Upper lobe of right lung (tissue), 1 donor: ENCODE measurements around the gene EIF2A. TPM values are rescaled to one million over a fixed set of nuclear protein-coding genes. Genes with fewer than 3 reads are reported as not detected.

Source experiments
- ATAC-seq: fragments of 200-7000 bp; cut with Tn5 transposase; one replicate; pipeline ENCODE4 v1.9.1; 2020; ENCODE audit warnings: mild to moderate bottlenecking, moderate library complexity
- DNase-seq: peaks from one replicate; pipeline ENCODE4 v3.0.0-alpha.2; 2020
- H3K27ac ChIP-seq: fragments of 200-600 bp; one replicate; pipeline ENCODE4 v1.8.0; 2022
- H3K27me3 ChIP-seq: fragments of 200-600 bp; one replicate; pipeline ENCODE4 v1.8.0; 2022; ENCODE audit warnings: mild to moderate bottlenecking
- H3K36me3 ChIP-seq: fragments of 200-600 bp; one replicate; pipeline ENCODE4 v1.8.0; 2022
- H3K4me1 ChIP-seq: fragments of 200-600 bp; one replicate; pipeline ENCODE4 v1.8.0; 2022
- H3K4me3 ChIP-seq: fragments of 200-600 bp; one replicate; pipeline ENCODE4 v1.8.0; 2022; ENCODE audit warnings: mild to moderate bottlenecking
- H3K9me3 ChIP-seq: fragments of 200-600 bp; one replicate; pipeline ENCODE4 v1.8.0; 2022
- CTCF ChIP-seq: fragments of 200-600 bp; IDR thresholded peaks from one replicate; pipeline ENCODE4 v1.8.0; 2022; ENCODE audit warnings: antibody characterized with exemption
- intact Hi-C: fragments of 100-400 bp; cut with DNase I; formaldehyde crosslinking; loops from one replicate; pipeline ENCODE4 v1.11.0; 2022
- total RNA-seq: library from RNA; stranded (reverse); fragmentation: NEBNext Ultra II Directional; extraction: Animal tissue kit (Norgen Biotek cat#: 25700); gene quantifications from one replicate; pipeline ENCODE4 v1.2.1, GENCODE V29; 2021
- donor health status: DM: no; HTN: yes; CAD: no; lungs with severe emphysema.

EIF2A gene
- total RNA-seq, 1 donor from 2014 or later, result 83.8 TPM

GRCh38 chr3:150635526-150635925, 88.9 kb downstream of the EIF2A start:
- no peak overlapping the region for H3K27ac ChIP-seq
- H3K27me3 ChIP-seq, result no peaks in the 10 kb centered on the region
- intact Hi-C loops, result no loop called here
- peaks cover 10% of the 10 kb centered on the region for H3K36me3 ChIP-seq
- H3K9me3 ChIP-seq, result no peaks in the 10 kb centered on the region
- H3K4me1 ChIP-seq, result no peaks in the 10 kb centered on the region
- no peak for ATAC-seq
- TF ChIP-seq CTCF, result no peak
- DNase-seq, result no peak
- no peak overlapping the region for H3K4me3 ChIP-seq

Other genes starting within 250 kb of the EIF2A start
- 29.2 TPM for gene TSC22D2, start 138.5 kb upstream of the EIF2A start, total RNA-seq
- gene SERP1, start 291 bp upstream of the EIF2A start, total RNA-seq, result 132 TPM
- 118 TPM for gene SELENOT, start 56.5 kb downstream of the EIF2A start, total RNA-seq
- gene ERICH6, start 157.1 kb downstream of the EIF2A start, total RNA-seq, result not detected
- gene SIAH2, start 216.4 kb downstream of the EIF2A start, total RNA-seq, result 16.9 TPM